ENCODE measurements around the gene FASTKD1. TPM values are rescaled to one million over a fixed set of nuclear protein-coding genes. Genes with fewer than 3 reads are reported as not detected.
A peak's percentile ranks its signal among the peaks of the same experiment; 100 is the strongest.

The FASTKD1 gene
- polyA plus RNA-seq, 3 donors, result 9.1 to 16.9 (median 14.3) TPM

GRCh38 chr2:169613876-169614275 lies 40.2 kb upstream of the FASTKD1 start:
- no peaks in the 10 kb centered on the region for H3K4me1 Mint-ChIP-seq
- H3K9ac ChIP-seq (ENCODE audit: insufficient read depth, low read length, poor library complexity, severe bottlenecking), result no peak overlapping the region
- peaks cover 81 to 95% of the 10 kb centered on the region in 2 donors for H3K36me3 Mint-ChIP-seq
- peak overlapping the region in 1 of 7 donors; percentile 9 for H3K27ac Mint-ChIP-seq
- no peak overlapping the region for H3K27ac ChIP-seq (ENCODE audit: low read depth in 1 of 2, low read length in 2 of 2)
- intact Hi-C loops (cut with micrococcal nuclease), result no loop called here
- peaks cover 0 to 7% of the 10 kb centered on the region in 2 donors for H3K9me3 ChIP-seq (replicated peaks in 1 of 2; ENCODE audit: control insufficient read depth in 1 of 2, insufficient read depth in 1 of 2, low read length in 2 of 2)
- no peak for DNase-seq
- no peak overlapping the region for H2AFZ ChIP-seq (ENCODE audit: insufficient read depth, low read depth, low read length, poor library complexity, severe bottlenecking)
- WGBS (ENCODE audit: insufficient coverage), result no CpG with 5 or more reads among the region's 2 CpGs
- H3K36me3 ChIP-seq (replicated peaks in 1 of 2; ENCODE audit: control insufficient read depth in 1 of 2, insufficient read depth in 2 of 2, low read length in 2 of 2), result peaks cover 63 to 91% of the 10 kb centered on the region in 2 donors
- no peaks in the 10 kb centered on the region for H3K4me1 ChIP-seq (ENCODE audit: control insufficient read depth in 1 of 2, insufficient read depth in 2 of 2, low read length in 2 of 2)
- no peak overlapping the region for H3K4me3 ChIP-seq (replicated peaks in 1 of 3; ENCODE audit: low read depth in 2 of 3, low read length in 3 of 3)
- H4K20me1 ChIP-seq (ENCODE audit: insufficient read depth, low read length), result peaks cover 4% of the 10 kb centered on the region
- no peaks in the 10 kb centered on the region for H3K27me3 ChIP-seq (ENCODE audit: control insufficient read depth in 2 of 2, insufficient read depth in 2 of 2, low read length in 2 of 2)
- peaks cover 4% of the 10 kb centered on the region for H3K79me2 ChIP-seq (ENCODE audit: insufficient read depth, low read length)
- no peak for TF ChIP-seq CTCF (IDR thresholded peaks at IDR 0.05)
- no peak overlapping the region for H3K4me3 Mint-ChIP-seq
- H3K4me2 ChIP-seq (replicated peaks; ENCODE audit: extremely low read depth, low read length, poor library complexity, severe bottlenecking), result no peak overlapping the region
- peaks cover 3 to 14% (median 8%) of the 10 kb centered on the region in 7 donors for H3K9me3 Mint-ChIP-seq
- no peaks in the 10 kb centered on the region for H3K27me3 Mint-ChIP-seq (ENCODE audit: low read depth in 3 of 3)

GRCh38 chr2:169609264-169609663 lies 35.6 kb upstream of the FASTKD1 start:
- no peak overlapping the region for H2AFZ ChIP-seq (ENCODE audit: insufficient read depth, low read depth, low read length, poor library complexity, severe bottlenecking)
- Mint-ChIP-seq H3K36me3 (peaks cover 66 to 93% of the 10 kb centered on the region in 2 donors), H3K27me3 (ENCODE audit: low read depth in 3 of 3) (no peaks in the 10 kb centered on the region), H3K27ac (peak overlapping the region; percentile 27 to 86 (median 78)), H3K4me3 (no peak overlapping the region), H3K9me3 (peaks cover 0 to 10% (median 3%) of the 10 kb centered on the region in 7 donors), H3K4me1 (no peaks in the 10 kb centered on the region)
- intact Hi-C loops (cut with micrococcal nuclease), result no loop called here
- 100% methylated on average over 1 of the region's 2 CpGs for WGBS (ENCODE audit: insufficient coverage)
- no peak overlapping the region for H3K27ac ChIP-seq (ENCODE audit: low read depth in 1 of 2, low read length in 2 of 2)
- H4K20me1 ChIP-seq (ENCODE audit: insufficient read depth, low read length), result peaks cover 4% of the 10 kb centered on the region
- no peak overlapping the region for H3K9ac ChIP-seq (ENCODE audit: insufficient read depth, low read length, poor library complexity, severe bottlenecking)
- no peak overlapping the region for H3K4me3 ChIP-seq (replicated peaks in 1 of 3; ENCODE audit: low read depth in 2 of 3, low read length in 3 of 3)
- H3K4me1 ChIP-seq (ENCODE audit: control insufficient read depth in 1 of 2, insufficient read depth in 2 of 2, low read length in 2 of 2), result no peaks in the 10 kb centered on the region
- H3K27me3 ChIP-seq (ENCODE audit: control insufficient read depth in 2 of 2, insufficient read depth in 2 of 2, low read length in 2 of 2), result no peaks in the 10 kb centered on the region
- H3K9me3 ChIP-seq (replicated peaks in 1 of 2; ENCODE audit: control insufficient read depth in 1 of 2, insufficient read depth in 1 of 2, low read length in 2 of 2), result no peaks in the 10 kb centered on the region
- DNase-seq, result no peak
- TF ChIP-seq CTCF (IDR thresholded peaks at IDR 0.05), result no peak
- peaks cover 2% of the 10 kb centered on the region for H3K79me2 ChIP-seq (ENCODE audit: insufficient read depth, low read length)
- H3K36me3 ChIP-seq (replicated peaks in 1 of 2; ENCODE audit: control insufficient read depth in 1 of 2, insufficient read depth in 2 of 2, low read length in 2 of 2), result peaks cover 79 to 99% of the 10 kb centered on the region in 2 donors
- H3K4me2 ChIP-seq (replicated peaks; ENCODE audit: extremely low read depth, low read length, poor library complexity, severe bottlenecking), result no peak overlapping the region

Data from CD14-positive monocyte (primary cell).